HUES64 (cell line): ENCODE data around the gene MCM9.

ENCODE experiments used
- H3K27ac ChIP-seq: 2 replicates; pipeline ENCODE4 v1.7.0; 2013; ENCODE audit warnings: low read depth, low read length, inconsistent platforms
- H3K27me3 ChIP-seq: 2 replicates; pipeline ENCODE4 v1.6.1; 2013; ENCODE audit warnings: mild to moderate bottlenecking, low read length; ENCODE audit not compliant: insufficient read depth
- H3K36me3 ChIP-seq: 2 replicates; pipeline ENCODE4 v1.6.1; 2013; ENCODE audit warnings: mild to moderate bottlenecking, low read length; ENCODE audit not compliant: insufficient read depth
- H3K4me1 ChIP-seq: 2 replicates; pipeline ENCODE4 v1.6.1; 2013; ENCODE audit warnings: mild to moderate bottlenecking, low read length, moderate library complexity; ENCODE audit not compliant: insufficient read depth
- H3K4me3 ChIP-seq: 2 replicates; pipeline ENCODE4 v1.5.1; 2013; ENCODE audit warnings: mild to moderate bottlenecking, low read length, moderate library complexity
- H3K9ac ChIP-seq: 2 replicates; pipeline ENCODE4 v1.6.1; 2013; ENCODE audit warnings: mild to moderate bottlenecking, low read depth, low read length
- H3K9me3 ChIP-seq: 2 replicates; pipeline ENCODE4 v1.6.1; 2013; ENCODE audit warnings: low read depth, low read length; ENCODE audit not compliant: insufficient read depth
- WGBS: fragments of 150-250, 120-280 bp; methylation state at CpG from one replicate; pipeline ENCODE4 v1.1.7; 2013; ENCODE audit warnings: missing lambda C conversion rate; 5-methylcytosine and 5-hydroxymethylcytosine counted together

Gene MCM9

GRCh38 chr6:118965371-118965770 is 30.4 kb upstream of the MCM9 start:
- H3K27me3 ChIP-seq, result no peaks in the 10 kb centered on the region
- H3K9me3 ChIP-seq, result no peaks in the 10 kb centered on the region
- H3K4me1 ChIP-seq, result no peaks in the 10 kb centered on the region
- H3K4me3 ChIP-seq, result no peak overlapping the region
- H3K36me3 ChIP-seq, result no peaks in the 10 kb centered on the region
- 92% methylated on average over 1 of the region's 3 CpGs for WGBS
- no peak overlapping the region for H3K9ac ChIP-seq
- H3K27ac ChIP-seq, result no peak overlapping the region

- H3K27me3 ChIP-seq, result no peaks in the 10 kb centered on the region
- no peaks in the 10 kb centered on the region for H3K36me3 ChIP-seq
- H3K4me3 ChIP-seq, result no peak overlapping the region
- H3K9me3 ChIP-seq, result no peaks in the 10 kb centered on the region
- H3K4me1 ChIP-seq, result no peaks in the 10 kb centered on the region
- H3K9ac ChIP-seq, result no peak overlapping the region
- H3K27ac ChIP-seq, result no peak overlapping the region
These were observed 28.0 kb upstream of the MCM9 start for GRCh38 chr6:118963003-118963402.

GRCh38 chr6:118959903-118960302 is 24.9 kb upstream of the MCM9 start:
- H3K4me3 ChIP-seq, result no peak overlapping the region
- H3K27me3 ChIP-seq, result no peaks in the 10 kb centered on the region
- no peaks in the 10 kb centered on the region for H3K4me1 ChIP-seq
- no peaks in the 10 kb centered on the region for H3K9me3 ChIP-seq
- no peak overlapping the region for H3K27ac ChIP-seq
- no peaks in the 10 kb centered on the region for H3K36me3 ChIP-seq
- no peak overlapping the region for H3K9ac ChIP-seq
- 93% methylated on average over 4 of the region's 4 CpGs for WGBS

GRCh38 chr6:118953391-118953790 is 18.4 kb upstream of the MCM9 start:
- no peaks in the 10 kb centered on the region for H3K4me1 ChIP-seq
- 91% methylated on average over 2 of the region's 2 CpGs for WGBS

GRCh38 chr6:118952683-118953082 is 17.7 kb upstream of the MCM9 start:
- H3K9ac ChIP-seq, result no peak overlapping the region
- WGBS, result 94% methylated on average over 2 of the region's 2 CpGs

More at GRCh38 chr6:118953391-118953790, 18.4 kb upstream of the MCM9 start:
- no peak overlapping the region for H3K9ac ChIP-seq
- H3K9me3 ChIP-seq, result no peaks in the 10 kb centered on the region
- H3K27me3 ChIP-seq, result no peaks in the 10 kb centered on the region
- H3K4me3 ChIP-seq, result no peak overlapping the region
- H3K36me3 ChIP-seq, result no peaks in the 10 kb centered on the region
- no peak overlapping the region for H3K27ac ChIP-seq

GRCh38 chr6:118945217-118945616 is 10.3 kb upstream of the MCM9 start:
- no peaks in the 10 kb centered on the region for H3K4me1 ChIP-seq
- H3K27ac ChIP-seq, result no peak overlapping the region
- no peak overlapping the region for H3K4me3 ChIP-seq
- H3K9ac ChIP-seq, result no peak overlapping the region
- no peaks in the 10 kb centered on the region; the same call in 1 of the 2 replicates for H3K9me3 ChIP-seq
- H3K36me3 ChIP-seq, result no peaks in the 10 kb centered on the region
- no peaks in the 10 kb centered on the region for H3K27me3 ChIP-seq

More at GRCh38 chr6:118952683-118953082, 17.7 kb upstream of the MCM9 start:
- no peaks in the 10 kb centered on the region for H3K9me3 ChIP-seq
- no peaks in the 10 kb centered on the region for H3K36me3 ChIP-seq
- H3K27me3 ChIP-seq, result no peaks in the 10 kb centered on the region
- H3K27ac ChIP-seq, result no peak overlapping the region
- no peaks in the 10 kb centered on the region for H3K4me1 ChIP-seq
- H3K4me3 ChIP-seq, result no peak overlapping the region

GRCh38 chr6:118940770-118941169 is 5.8 kb upstream of the MCM9 start:
- H3K36me3 ChIP-seq, result peaks cover 3% of the 10 kb centered on the region
- no peaks in the 10 kb centered on the region for H3K27me3 ChIP-seq
- H3K9me3 ChIP-seq, result no peaks in the 10 kb centered on the region; the same call in 1 of the 2 replicates
- H3K9ac ChIP-seq, result no peak overlapping the region
- no peak overlapping the region for H3K27ac ChIP-seq
- WGBS, result 93% methylated on average over 2 of the region's 2 CpGs
- H3K4me3 ChIP-seq, result no peak overlapping the region
- H3K4me1 ChIP-seq, result peaks cover 4% of the 10 kb centered on the region

- WGBS, result 92% methylated on average over 1 of the region's 1 CpG
- peaks cover 10% of the 10 kb centered on the region for H3K4me1 ChIP-seq
- no peak overlapping the region for H3K4me3 ChIP-seq
These were observed 4.7 kb upstream of the MCM9 start for GRCh38 chr6:118939683-118940082.

GRCh38 chr6:118935978-118936703 is 1.2 kb upstream of the MCM9 start:
- Histone ChIP-seq H3K4me3 (peak overlapping the region; percentile 95), H3K27ac (no peak overlapping the region)
- WGBS, result 75% methylated on average over 3 of the region's 3 CpGs

More at GRCh38 chr6:118939683-118940082, 4.7 kb upstream of the MCM9 start:
- Histone ChIP-seq H3K9me3 (no peaks in the 10 kb centered on the region; the same call in 1 of the 2 replicates), H3K27me3 (no peaks in the 10 kb centered on the region), H3K27ac (no peak overlapping the region), H3K36me3 (peaks cover 3% of the 10 kb centered on the region), H3K9ac (no peak overlapping the region)

GRCh38 chr6:118935331-118935668 is 341 bp upstream of the MCM9 start:
- H3K4me3 ChIP-seq, result peak overlapping the region; percentile 95
- H3K27ac ChIP-seq, result peak overlapping the region; percentile 62
- H3K9ac ChIP-seq, result peak overlapping the region; percentile 77
- H3K4me1 ChIP-seq, result peaks cover 17% of the 10 kb centered on the region
- WGBS, result 76% methylated on average over 1 of the region's 1 CpG
- peaks cover 30% of the 10 kb centered on the region for H3K36me3 ChIP-seq
- H3K27me3 ChIP-seq, result no peaks in the 10 kb centered on the region
- H3K9me3 ChIP-seq, result no peaks in the 10 kb centered on the region

More at GRCh38 chr6:118935978-118936703, 1.2 kb upstream of the MCM9 start:
- H3K36me3 ChIP-seq, result peaks cover 21% of the 10 kb centered on the region
- H3K9me3 ChIP-seq, result no peaks in the 10 kb centered on the region
- H3K4me1 ChIP-seq, result peaks cover 17% of the 10 kb centered on the region
- H3K27me3 ChIP-seq, result no peaks in the 10 kb centered on the region
- no peak overlapping the region for H3K9ac ChIP-seq

GRCh38 chr6:118933855-118934460 is 1.0 kb downstream of the MCM9 start:
- peaks cover 40% of the 10 kb centered on the region for H3K36me3 ChIP-seq
- H3K9me3 ChIP-seq, result no peaks in the 10 kb centered on the region
- 40% methylated on average over 8 of the region's 8 CpGs for WGBS
- peaks cover 17% of the 10 kb centered on the region for H3K4me1 ChIP-seq
- no peak overlapping the region for H3K27ac ChIP-seq
- peak overlapping the region; percentile 95 for H3K4me3 ChIP-seq
- peak overlapping the region; percentile 20; the same call in 1 of the 2 replicates for H3K9ac ChIP-seq
- no peaks in the 10 kb centered on the region for H3K27me3 ChIP-seq
